K562 (cell line): ENCODE results near the gene IARS1. TPM values are rescaled to one million over a fixed set of nuclear protein-coding genes. Genes with fewer than 3 reads are reported as not detected.

ENCODE experiments used
- ARID1B ChIP-seq: fragments of 450-650 bp; IDR thresholded peaks from 2 replicates; pipeline ENCODE4 v1.6.1; 2016; ENCODE audit warnings: antibody characterized with exemption, mild to moderate bottlenecking, inconsistent platforms
- CBFA2T3 ChIP-seq: fragments of 450-650 bp; IDR thresholded peaks from 2 replicates; pipeline ENCODE4 v1.6.1; 2017
- CBX8 ChIP-seq: fragments of 200-600 bp; sonication (generic); IDR thresholded peaks from 2 replicates; pipeline ENCODE4 v1.6.1; 2012; ENCODE audit warnings: borderline replicate concordance, mixed run types, low read depth, mild to moderate bottlenecking, moderate library complexity, mixed read lengths, low read length, control low read depth, inconsistent platforms; ENCODE audit not compliant: poor library complexity, severe bottlenecking; ENCODE audit errors: extremely low read depth
- ETS2 ChIP-seq: IDR thresholded peaks from 2 replicates; pipeline ENCODE4 v1.6.1; 2016; ENCODE audit warnings: borderline replicate concordance, missing genetic modification characterization, mild to moderate bottlenecking, moderate library complexity, missing compliant biosample characterization; ENCODE audit not compliant: poor library complexity, severe bottlenecking
- FOXM1 ChIP-seq, 2 experiments: fragments of 450-650 bp in 1 of 2; sonication (generic) in 1 of 2; formaldehyde crosslinking in 1 of 2; IDR thresholded peaks; 2 replicates each; pipeline versions ENCODE4 v1.6.1 to v1.9.0; 2017 to 2022; ENCODE audit warnings: low read depth in 2 of 2, mild to moderate bottlenecking in 2 of 2, missing genetic modification reagents in 1 of 2, moderate library complexity in 1 of 2
- HMGN3 ChIP-seq: IDR thresholded peaks from 2 replicates; pipeline ENCODE4 v1.6.1; 2011; ENCODE audit warnings: borderline replicate concordance, low read depth, mild to moderate bottlenecking, mixed read lengths, low read length; ENCODE audit not compliant: insufficient read length; ENCODE audit errors: extremely low read depth
- HNRNPH1 ChIP-seq: fragments of 200-400 bp; formaldehyde crosslinking; optimal IDR thresholded peaks from 2 replicates; pipeline ENCODE3; 2017; ENCODE audit warnings: low read depth, mild to moderate bottlenecking, low read length, moderate library complexity
- NCOR1 ChIP-seq: fragments of 450-650 bp; IDR thresholded peaks from 2 replicates; pipeline ENCODE4 v1.6.1; 2016; ENCODE audit warnings: mild to moderate bottlenecking, moderate library complexity
- PCBP1 ChIP-seq: fragments of 200-400 bp; formaldehyde crosslinking; IDR thresholded peaks from 2 replicates; pipeline ENCODE4 v1.6.1; 2018; ENCODE audit warnings: mild to moderate bottlenecking, low read depth, low read length; ENCODE audit not compliant: poor library complexity, severe bottlenecking
- PTBP1 ChIP-seq: fragments of 200-400 bp; formaldehyde crosslinking; IDR thresholded peaks from 2 replicates; pipeline ENCODE4 v1.6.1; 2017; ENCODE audit warnings: low read depth, low read length
- SMAD2 ChIP-seq: fragments of 150-350 bp; IDR thresholded peaks from 2 replicates; pipeline ENCODE4 v1.6.1; 2014; ENCODE audit warnings: low read depth, mild to moderate bottlenecking, low read length
- SNAPC5 ChIP-seq: fragments of 250-450 bp; sonication (Bioruptor Pico); IDR thresholded peaks from 2 replicates; pipeline ENCODE4 v1.8.0; 2021; ENCODE audit warnings: moderate library complexity, mild to moderate bottlenecking, inconsistent platforms
- SPI1 ChIP-seq: IDR thresholded peaks from 2 replicates; pipeline ENCODE4 v1.6.1; 2011; ENCODE audit warnings: low read depth, low read length, control low read depth, borderline replicate concordance
- TCFL5 ChIP-seq: fragments of 250-450 bp; sonication (Bioruptor Pico); conservative IDR thresholded peaks from 2 replicates; pipeline ENCODE4 v1.6.1; 2021; ENCODE audit warnings: mild to moderate bottlenecking, moderate library complexity, matching md5 sums
- ZKSCAN8 ChIP-seq: fragments of 200-800 bp; sonication (Bioruptor generic); IDR thresholded peaks from 2 replicates; pipeline ENCODE4 v1.6.1; 2016; ENCODE audit warnings: missing genetic modification characterization, missing compliant biosample characterization
- ZNF583 ChIP-seq: fragments of 250-450 bp; sonication (Bioruptor Pico); IDR thresholded peaks from 2 replicates; pipeline ENCODE4 v1.4.0; 2020
- ZNF592 ChIP-seq: fragments of 450-650 bp; IDR thresholded peaks from 2 replicates; pipeline ENCODE4 v1.6.1; 2017; ENCODE audit warnings: antibody characterized with exemption, mild to moderate bottlenecking
- ZNF668 ChIP-seq: fragments of 250-450 bp; sonication (Bioruptor Pico); IDR thresholded peaks from 2 replicates; pipeline ENCODE4 v1.8.0; 2022; ENCODE audit warnings: mild to moderate bottlenecking, inconsistent platforms
- polyA plus RNA-seq, 8 experiments: library from polyadenylated mRNA; depleted of rRNA in 4 of 8; stranded (reverse) in 5 of 8; unstranded in 3 of 8; fragments of >200 nt; fragmentation: Nextera tagmentation in 2 of 8; fragmentation: Illumina TruSeq in 1 of 8; extraction: Ambion mirVana in 2 of 8; extraction: Trizol in 1 of 8; gene quantifications; 2 replicates each; pipeline versions ENCODE4 v1.2.1 to v1.2.3, GENCODE V29; 2011 to 2014; ENCODE audit warnings: inconsistent platforms in 1 of 8, missing spikeins in 1 of 8
- total RNA-seq, 7 experiments: library from RNA; depleted of rRNA in 6 of 7; stranded (reverse); fragments of >200 nt in 6 of 7; fragmentation: Illumina TruSeq in 2 of 7; extraction: Trizol in 2 of 7; gene quantifications; 2 replicates each; pipeline versions ENCODE4 v1.2.1 to v1.2.3, GENCODE V29; 2011 to 2021; ENCODE audit warnings: low replicate concordance in 1 of 7
- TF ChIP-seq, protein P1 (sequence below): fragments of 250-450 bp; sonication (Bioruptor Pico); IDR thresholded peaks from 2 replicates; pipeline ENCODE4 v1.5.1; 2021; ENCODE audit warnings: mild to moderate bottlenecking
- TF ChIP-seq, protein P2 (sequence below): fragments of 450-650 bp; IDR thresholded peaks from 2 replicates; pipeline ENCODE4 v1.6.1; 2018; ENCODE audit warnings: mild to moderate bottlenecking, low read depth; ENCODE audit not compliant: partially characterized antibody

Gene IARS1
- total and polyA plus RNA-seq, 9 of the 15 experiments (the other 6 are each of a cell fraction or from before 2014, with no cell fraction given): 119 to 371 (median 234) TPM

- TF ChIP-seq HMGN3 (no peak), ZNF583 (CRISPR knock-in tag) (no peak), FOXM1 (IDR thresholded peaks at IDR 0.05; ENCODE audit: low read depth) (no peak), FOXM1 (CRISPR knock-in tag; IDR thresholded peaks at IDR 0.05; ENCODE audit: low read depth) (no peak), ZKSCAN8 (CRISPR knock-in tag) (no peak), HNRNPH1 (no peak), SMAD2 (no peak), CBX8 (no peak), NCOR1 (peak; percentile 28; the same call in 1 of the 2 replicates), PTBP1 (no peak), CBFA2T3 (peak; percentile 61), ZNF592 (0 out of 2 replicates have a peak, but pooled peaks have one; percentile 24), ETS2 (no peak), SNAPC5 (no peak), ARID1B (peak; percentile 74), SPI1 (peak; percentile 35; the same call in 1 of the 2 replicates), PCBP1 (no peak), TCFL5 (CRISPR knock-in tag) (no peak), ZNF668 (no peak)
- TF ChIP-seq, protein P1, sequence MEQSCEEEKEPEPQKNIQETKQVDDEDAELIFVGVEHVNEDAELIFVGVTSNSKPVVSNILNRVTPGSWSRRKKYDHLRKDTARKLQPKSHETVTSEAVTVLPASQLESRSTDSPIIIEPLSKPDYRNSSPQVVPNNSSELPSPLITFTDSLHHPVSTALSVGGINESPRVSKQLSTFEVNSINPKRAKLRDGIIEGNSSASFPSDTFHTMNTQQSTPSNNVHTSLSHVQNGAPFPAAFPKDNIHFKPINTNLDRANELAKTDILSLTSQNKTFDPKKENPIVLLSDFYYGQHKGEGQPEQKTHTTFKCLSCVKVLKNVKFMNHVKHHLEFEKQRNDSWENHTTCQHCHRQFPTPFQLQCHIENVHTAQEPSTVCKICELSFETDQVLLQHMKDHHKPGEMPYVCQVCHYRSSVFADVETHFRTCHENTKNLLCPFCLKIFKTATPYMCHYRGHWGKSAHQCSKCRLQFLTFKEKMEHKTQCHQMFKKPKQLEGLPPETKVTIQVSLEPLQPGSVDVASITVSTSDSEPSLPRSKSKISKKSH (CRISPR knock-in tag): no peak
- TF ChIP-seq, protein P2, sequence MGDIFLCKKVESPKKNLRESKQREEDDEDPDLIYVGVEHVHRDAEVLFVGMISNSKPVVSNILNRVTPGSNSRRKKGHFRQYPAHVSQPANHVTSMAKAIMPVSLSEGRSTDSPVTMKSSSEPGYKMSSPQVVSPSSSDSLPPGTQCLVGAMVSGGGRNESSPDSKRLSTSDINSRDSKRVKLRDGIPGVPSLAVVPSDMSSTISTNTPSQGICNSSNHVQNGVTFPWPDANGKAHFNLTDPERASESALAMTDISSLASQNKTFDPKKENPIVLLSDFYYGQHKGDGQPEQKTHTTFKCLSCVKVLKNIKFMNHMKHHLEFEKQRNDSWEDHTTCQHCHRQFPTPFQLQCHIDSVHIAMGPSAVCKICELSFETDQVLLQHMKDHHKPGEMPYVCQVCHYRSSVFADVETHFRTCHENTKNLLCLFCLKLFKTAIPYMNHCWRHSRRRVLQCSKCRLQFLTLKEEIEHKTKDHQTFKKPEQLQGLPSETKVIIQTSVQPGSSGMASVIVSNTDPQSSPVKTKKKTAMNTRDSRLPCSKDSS: no peak
These were observed 19.6 kb upstream of the IARS1 start (continued) for GRCh38 chr9:92312887-92313623.
